ENCODE measurements around the gene GRB10.
A peak's percentile ranks its signal among the peaks of the same experiment; 100 is the strongest.

Gene GRB10

GRCh38 chr7:50717181-50717580, 65.5 kb downstream of the GRB10 start:
- DNase-seq = no peak

- DNase-seq = no peak
Measured at GRCh38 chr7:50714857-50715256, 67.8 kb downstream of the GRB10 start.

- no peak for DNase-seq
Measured at GRCh38 chr7:50713123-50713965, 69.4 kb downstream of the GRB10 start.

GRCh38 chr7:50712252-50713122, 70.2 kb downstream of the GRB10 start:
- DNase-seq = peak; percentile 14

- no peak for DNase-seq
Measured at GRCh38 chr7:50711271-50712175, 71.2 kb downstream of the GRB10 start.

GRCh38 chr7:50710441-50711154, 72.1 kb downstream of the GRB10 start:
- DNase-seq = no peak

- no peak for DNase-seq
Measured at GRCh38 chr7:50709151-50709550, 73.5 kb downstream of the GRB10 start.

GRCh38 chr7:50707236-50708006, 75.3 kb downstream of the GRB10 start:
- no peak for DNase-seq

GRCh38 chr7:50706469-50706937, 76.2 kb downstream of the GRB10 start:
- DNase-seq = no peak

GRCh38 chr7:50704844-50705243, 77.9 kb downstream of the GRB10 start:
- no peak for DNase-seq

GRCh38 chr7:50703654-50704053, 79.0 kb downstream of the GRB10 start:
- no peak for DNase-seq

GRCh38 chr7:50699143-50699542, 83.6 kb downstream of the GRB10 start:
- no peak for DNase-seq

- no peak for DNase-seq
Measured at GRCh38 chr7:50697748-50698147, 84.9 kb downstream of the GRB10 start.

- no peak for DNase-seq
Measured at GRCh38 chr7:50696810-50697582, 85.7 kb downstream of the GRB10 start.

GRCh38 chr7:50695026-50695425, 87.7 kb downstream of the GRB10 start:
- no peak for DNase-seq

- no peak for DNase-seq
Measured at GRCh38 chr7:50693455-50694130, 89.1 kb downstream of the GRB10 start.

- DNase-seq = no peak
Measured at GRCh38 chr7:50690541-50691011, 92.1 kb downstream of the GRB10 start.

GRCh38 chr7:50688226-50688590, 94.5 kb downstream of the GRB10 start:
- DNase-seq = no peak

GRCh38 chr7:50687575-50688225, 95.0 kb downstream of the GRB10 start:
- DNase-seq = no peak

Measured in kidney glomerular epithelial cell (primary cell).